ENCODE results near the gene FOXP1. TPM values are rescaled to one million over a fixed set of nuclear protein-coding genes. Genes with fewer than 3 reads are reported as not detected.

Gene FOXP1
- total RNA-seq, 4 donors from 2014 or later: 49.8 to 157 (median 71.9) TPM

- H3K27ac ChIP-seq: no peak overlapping the region
- no peak overlapping the region for H3K4me3 ChIP-seq
- no peaks in the 10 kb centered on the region for H3K27me3 ChIP-seq
- TF ChIP-seq POLR2AphosphoS5 (IDR thresholded peaks at IDR 0.05) (no peak), EP300 (IDR thresholded peaks at IDR 0.05) (no peak), POLR2A (IDR thresholded peaks at IDR 0.05) (no peak)
- TF ChIP-seq, protein P1, sequence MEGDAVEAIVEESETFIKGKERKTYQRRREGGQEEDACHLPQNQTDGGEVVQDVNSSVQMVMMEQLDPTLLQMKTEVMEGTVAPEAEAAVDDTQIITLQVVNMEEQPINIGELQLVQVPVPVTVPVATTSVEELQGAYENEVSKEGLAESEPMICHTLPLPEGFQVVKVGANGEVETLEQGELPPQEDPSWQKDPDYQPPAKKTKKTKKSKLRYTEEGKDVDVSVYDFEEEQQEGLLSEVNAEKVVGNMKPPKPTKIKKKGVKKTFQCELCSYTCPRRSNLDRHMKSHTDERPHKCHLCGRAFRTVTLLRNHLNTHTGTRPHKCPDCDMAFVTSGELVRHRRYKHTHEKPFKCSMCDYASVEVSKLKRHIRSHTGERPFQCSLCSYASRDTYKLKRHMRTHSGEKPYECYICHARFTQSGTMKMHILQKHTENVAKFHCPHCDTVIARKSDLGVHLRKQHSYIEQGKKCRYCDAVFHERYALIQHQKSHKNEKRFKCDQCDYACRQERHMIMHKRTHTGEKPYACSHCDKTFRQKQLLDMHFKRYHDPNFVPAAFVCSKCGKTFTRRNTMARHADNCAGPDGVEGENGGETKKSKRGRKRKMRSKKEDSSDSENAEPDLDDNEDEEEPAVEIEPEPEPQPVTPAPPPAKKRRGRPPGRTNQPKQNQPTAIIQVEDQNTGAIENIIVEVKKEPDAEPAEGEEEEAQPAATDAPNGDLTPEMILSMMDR (IDR thresholded peaks at IDR 0.05): no peak
- H3K36me3 ChIP-seq: no peaks in the 10 kb centered on the region
- peaks cover 10% of the 10 kb centered on the region for H3K4me1 ChIP-seq
- H3K9me3 ChIP-seq: no peaks in the 10 kb centered on the region
- no peak for DNase-seq (ENCODE audit: low spot score in 2 of 2)
These were observed 20.6 kb downstream of the FOXP1 start for GRCh38 chr3:71562938-71563337.

- Histone ChIP-seq H3K27me3 (no peaks in the 10 kb centered on the region), H3K36me3 (no peaks in the 10 kb centered on the region), H3K27ac (no peak overlapping the region), H3K4me1 (peaks cover 10% of the 10 kb centered on the region), H3K9me3 (no peaks in the 10 kb centered on the region), H3K4me3 (no peak overlapping the region)
- TF ChIP-seq, protein P1 (IDR thresholded peaks at IDR 0.05): no peak
- TF ChIP-seq POLR2AphosphoS5 (IDR thresholded peaks at IDR 0.05) (no peak), EP300 (IDR thresholded peaks at IDR 0.05) (no peak), POLR2A (IDR thresholded peaks at IDR 0.05) (no peak)
- 92% methylated on average over 2 of the region's 2 CpGs for WGBS
- DNase-seq (ENCODE audit: low spot score in 2 of 2): no peak
These were observed 22.9 kb downstream of the FOXP1 start for GRCh38 chr3:71560665-71561064.

GRCh38 chr3:71559578-71560162, 23.9 kb downstream of the FOXP1 start:
- no peak for DNase-seq (ENCODE audit: low spot score in 2 of 2)
- H3K36me3 ChIP-seq: no peaks in the 10 kb centered on the region
- H3K27me3 ChIP-seq: no peaks in the 10 kb centered on the region
- TF ChIP-seq, protein P1 (IDR thresholded peaks at IDR 0.05): no peak
- TF ChIP-seq EP300 (IDR thresholded peaks at IDR 0.05) (no peak), POLR2A (IDR thresholded peaks at IDR 0.05) (no peak), POLR2AphosphoS5 (IDR thresholded peaks at IDR 0.05) (no peak)
- 90% methylated on average over 4 of the region's 4 CpGs for WGBS
- H3K4me1 ChIP-seq: peaks cover 10% of the 10 kb centered on the region
- H3K27ac ChIP-seq: no peak overlapping the region
- no peak overlapping the region for H3K4me3 ChIP-seq
- H3K9me3 ChIP-seq: no peaks in the 10 kb centered on the region

- WGBS: 95% methylated on average over 3 of the region's 3 CpGs
- Histone ChIP-seq H3K4me1 (peaks cover 9% of the 10 kb centered on the region), H3K27me3 (no peaks in the 10 kb centered on the region), H3K4me3 (no peak overlapping the region), H3K27ac (no peak overlapping the region), H3K36me3 (no peaks in the 10 kb centered on the region), H3K9me3 (no peaks in the 10 kb centered on the region)
- no peak for DNase-seq (ENCODE audit: low spot score in 2 of 2)
- TF ChIP-seq EP300 (IDR thresholded peaks at IDR 0.05) (no peak), POLR2AphosphoS5 (IDR thresholded peaks at IDR 0.05) (no peak), POLR2A (IDR thresholded peaks at IDR 0.05) (no peak)
- TF ChIP-seq, protein P1 (IDR thresholded peaks at IDR 0.05): no peak
These were observed 24.5 kb downstream of the FOXP1 start for GRCh38 chr3:71559021-71559420.

DNA sequence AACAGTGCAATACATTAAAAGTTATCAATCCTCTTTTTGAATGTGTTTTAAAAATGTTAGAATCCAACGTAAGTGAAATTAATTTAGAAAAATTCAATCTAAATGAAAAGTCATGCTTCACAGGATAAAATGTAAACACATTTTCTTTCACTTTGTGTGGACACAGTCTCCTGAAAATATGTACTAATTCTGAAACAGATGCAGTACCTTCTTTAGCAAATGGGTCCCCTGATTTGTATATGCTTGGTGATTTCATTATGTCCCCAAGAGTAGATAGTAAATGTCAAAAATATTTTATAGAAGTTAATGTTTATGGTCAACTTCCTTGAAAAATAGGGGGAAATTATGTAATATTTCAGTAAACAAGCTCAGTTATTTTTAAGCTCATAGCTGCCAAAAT, 28.9 kb downstream of the FOXP1 start:
- Histone ChIP-seq H3K4me3 (no peak overlapping the region), H3K4me1 (no peaks in the 10 kb centered on the region), H3K36me3 (no peaks in the 10 kb centered on the region), H3K27ac (no peak overlapping the region), H3K9me3 (no peaks in the 10 kb centered on the region), H3K27me3 (no peaks in the 10 kb centered on the region)
- TF ChIP-seq, protein P1 (IDR thresholded peaks at IDR 0.05): no peak
- TF ChIP-seq EP300 (IDR thresholded peaks at IDR 0.05): no peak
- TF ChIP-seq POLR2A (IDR thresholded peaks at IDR 0.05): no peak
- no peak for TF ChIP-seq POLR2AphosphoS5 (IDR thresholded peaks at IDR 0.05)
- DNase-seq (ENCODE audit: low spot score in 2 of 2): no peak
- 96% methylated on average over 1 of the region's 1 CpG for WGBS
